K562 (cell line): ENCODE data around the gene TREH. TPM values are rescaled to one million over a fixed set of nuclear protein-coding genes. Genes with fewer than 3 reads are reported as not detected.

Experiments
- CEBPB ChIP-seq: fragments of 450-650 bp; IDR thresholded peaks from 2 replicates; pipeline ENCODE4 v1.6.1; 2016; ENCODE audit warnings: missing genetic modification characterization, missing compliant biosample characterization
- CHD1 ChIP-seq: fragments of 200-600 bp; sonication (generic); IDR thresholded peaks from one replicate; pipeline ENCODE4 v1.6.1; 2012; ENCODE audit warnings: mild to moderate bottlenecking, moderate library complexity, low read length, inconsistent platforms
- CHD4 ChIP-seq: fragments of 200-600 bp; sonication (generic); IDR thresholded peaks from 3 replicates; pipeline ENCODE4 v1.6.1; 2012; ENCODE audit warnings: low read depth, mild to moderate bottlenecking, mixed read lengths, low read length, inconsistent platforms; ENCODE audit not compliant: insufficient read depth, insufficient replicate concordance, poor library complexity, severe bottlenecking
- CREB1 ChIP-seq, 2 experiments: sonication (generic) in 1 of 2; formaldehyde crosslinking in 1 of 2; IDR thresholded peaks; 2 replicates each; pipeline versions ENCODE4 v1.6.1 to v1.8.0; 2012 to 2022; ENCODE audit warnings: inconsistent platforms in 1 of 2, mild to moderate bottlenecking in 1 of 2, missing genetic modification reagents in 1 of 2, moderate library complexity in 1 of 2
- CREM ChIP-seq: IDR thresholded peaks from 2 replicates; pipeline ENCODE4 v1.6.1; 2014; ENCODE audit warnings: antibody characterized with exemption, low read depth
- CTBP1 ChIP-seq: fragments of 450-650 bp; IDR thresholded peaks from 2 replicates; pipeline ENCODE4 v1.6.1; 2016; ENCODE audit warnings: borderline replicate concordance
- GABPA ChIP-seq: fragments of 200-800 bp; sonication (Bioruptor generic); conservative IDR thresholded peaks from 2 replicates; pipeline ENCODE4 v1.6.1; 2016; ENCODE audit warnings: low read depth, missing genetic modification characterization, missing compliant biosample characterization
- HMGN3 ChIP-seq: IDR thresholded peaks from 2 replicates; pipeline ENCODE4 v1.6.1; 2011; ENCODE audit warnings: borderline replicate concordance, low read depth, mild to moderate bottlenecking, mixed read lengths, low read length; ENCODE audit not compliant: insufficient read length; ENCODE audit errors: extremely low read depth
- PRMT5 ChIP-seq: sonication (generic); formaldehyde crosslinking; IDR thresholded peaks from 2 replicates; pipeline ENCODE4 v1.5.0; 2020; ENCODE audit warnings: missing genetic modification reagents
- RNF2 ChIP-seq: sonication (generic); IDR thresholded peaks from 2 replicates; pipeline ENCODE4 v1.6.1; 2016
- SMARCC2 ChIP-seq: fragments of 450-650 bp; IDR thresholded peaks from 2 replicates; pipeline ENCODE4 v1.6.1; 2017; ENCODE audit warnings: antibody characterized with exemption, moderate library complexity, mild to moderate bottlenecking, low read depth
- ZNF23 ChIP-seq: fragments of 250-450 bp; sonication (Bioruptor Pico); IDR thresholded peaks from 2 replicates; pipeline ENCODE4 v1.4.0; 2020; ENCODE audit warnings: mild to moderate bottlenecking
- polyA plus RNA-seq, 8 experiments: library from polyadenylated mRNA; depleted of rRNA in 4 of 8; stranded (reverse) in 5 of 8; unstranded in 3 of 8; fragments of >200 nt; fragmentation: Nextera tagmentation in 2 of 8; fragmentation: Illumina TruSeq in 1 of 8; extraction: Ambion mirVana in 2 of 8; extraction: Trizol in 1 of 8; gene quantifications; 2 replicates each; pipeline versions ENCODE4 v1.2.1 to v1.2.3, GENCODE V29; 2011 to 2014; ENCODE audit warnings: inconsistent platforms in 1 of 8, missing spikeins in 1 of 8
- total RNA-seq, 7 experiments: library from RNA; depleted of rRNA in 6 of 7; stranded (reverse); fragments of >200 nt in 6 of 7; fragmentation: Illumina TruSeq in 2 of 7; extraction: Trizol in 2 of 7; gene quantifications; 2 replicates each; pipeline versions ENCODE4 v1.2.1 to v1.2.3, GENCODE V29; 2011 to 2021; ENCODE audit warnings: low replicate concordance in 1 of 7
- TF ChIP-seq, protein P1 (sequence below): IDR thresholded peaks from 2 replicates; pipeline ENCODE4 v1.6.1; 2012; ENCODE audit warnings: low read depth, low read length, improper control_type of control experiment, borderline replicate concordance
- TF ChIP-seq, protein P2 (sequence below): fragments of 250-450 bp; sonication (Bioruptor Pico); IDR thresholded peaks from 2 replicates; pipeline ENCODE4 v1.5.0; 2022; ENCODE audit warnings: mild to moderate bottlenecking
- TF ChIP-seq, protein P3 (sequence below): fragments of 450-650 bp; IDR thresholded peaks from 2 replicates; pipeline ENCODE4 v1.6.1; 2017; ENCODE audit warnings: antibody characterized with exemption, mild to moderate bottlenecking
- TF ChIP-seq, protein P4 (sequence below), 2 experiments: IDR thresholded peaks; 2 replicates each; pipeline ENCODE4 v1.6.1; 2012; ENCODE audit warnings: improper control_type of control experiment in 2 of 2, low read depth in 2 of 2, low read length in 2 of 2, borderline replicate concordance in 1 of 2

The TREH gene
- total and polyA plus RNA-seq, 9 of the 15 experiments (the other 6 are each of a cell fraction or from before 2014, with no cell fraction given) = 0.09 to 0.20 (median 0.11) TPM; not detected in 6

GRCh38 chr11:118634431-118635236, 44.8 kb downstream of the TREH start (continued):
- TF ChIP-seq, protein P1, sequence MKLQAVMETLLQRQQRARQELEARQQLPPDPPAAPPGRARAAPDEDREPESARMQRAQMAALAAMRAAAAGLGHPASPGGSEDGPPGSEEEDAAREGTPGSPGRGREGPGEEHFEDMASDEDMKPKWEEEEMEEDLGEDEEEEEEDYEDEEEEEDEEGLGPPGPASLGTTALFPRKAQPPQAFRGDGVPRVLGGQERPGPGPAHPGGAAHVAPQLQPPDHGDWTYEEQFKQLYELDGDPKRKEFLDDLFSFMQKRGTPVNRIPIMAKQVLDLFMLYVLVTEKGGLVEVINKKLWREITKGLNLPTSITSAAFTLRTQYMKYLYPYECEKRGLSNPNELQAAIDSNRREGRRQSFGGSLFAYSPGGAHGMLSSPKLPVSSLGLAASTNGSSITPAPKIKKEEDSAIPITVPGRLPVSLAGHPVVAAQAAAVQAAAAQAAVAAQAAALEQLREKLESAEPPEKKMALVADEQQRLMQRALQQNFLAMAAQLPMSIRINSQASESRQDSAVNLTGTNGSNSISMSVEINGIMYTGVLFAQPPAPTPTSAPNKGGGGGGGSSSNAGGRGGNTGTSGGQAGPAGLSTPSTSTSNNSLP = no peak
- peak; percentile 41; the same call in 1 of the 2 replicates for TF ChIP-seq CREM
- TF ChIP-seq CEBPB (tag) = no peak
- TF ChIP-seq CHD4 = no peak
- TF ChIP-seq, protein P2, sequence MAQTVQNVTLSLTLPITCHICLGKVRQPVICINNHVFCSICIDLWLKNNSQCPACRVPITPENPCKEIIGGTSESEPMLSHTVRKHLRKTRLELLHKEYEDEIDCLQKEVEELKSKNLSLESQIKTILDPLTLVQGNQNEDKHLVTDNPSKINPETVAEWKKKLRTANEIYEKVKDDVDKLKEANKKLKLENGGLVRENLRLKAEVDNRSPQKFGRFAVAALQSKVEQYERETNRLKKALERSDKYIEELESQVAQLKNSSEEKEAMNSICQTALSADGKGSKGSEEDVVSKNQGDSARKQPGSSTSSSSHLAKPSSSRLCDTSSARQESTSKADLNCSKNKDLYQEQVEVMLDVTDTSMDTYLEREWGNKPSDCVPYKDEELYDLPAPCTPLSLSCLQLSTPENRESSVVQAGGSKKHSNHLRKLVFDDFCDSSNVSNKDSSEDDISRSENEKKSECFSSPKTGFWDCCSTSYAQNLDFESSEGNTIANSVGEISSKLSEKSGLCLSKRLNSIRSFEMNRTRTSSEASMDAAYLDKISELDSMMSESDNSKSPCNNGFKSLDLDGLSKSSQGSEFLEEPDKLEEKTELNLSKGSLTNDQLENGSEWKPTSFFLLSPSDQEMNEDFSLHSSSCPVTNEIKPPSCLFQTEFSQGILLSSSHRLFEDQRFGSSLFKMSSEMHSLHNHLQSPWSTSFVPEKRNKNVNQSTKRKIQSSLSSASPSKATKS = no peak
- no peak for TF ChIP-seq CHD1
- no peak for TF ChIP-seq PRMT5
- no peak for TF ChIP-seq SMARCC2
- no peak for TF ChIP-seq CREB1 (IDR thresholded peaks at IDR 0.05)
- TF ChIP-seq CREB1 (CRISPR knock-in tag; IDR thresholded peaks at IDR 0.05) = peak; percentile 39; the same call in 1 of the 2 replicates
- TF ChIP-seq, protein P3, sequence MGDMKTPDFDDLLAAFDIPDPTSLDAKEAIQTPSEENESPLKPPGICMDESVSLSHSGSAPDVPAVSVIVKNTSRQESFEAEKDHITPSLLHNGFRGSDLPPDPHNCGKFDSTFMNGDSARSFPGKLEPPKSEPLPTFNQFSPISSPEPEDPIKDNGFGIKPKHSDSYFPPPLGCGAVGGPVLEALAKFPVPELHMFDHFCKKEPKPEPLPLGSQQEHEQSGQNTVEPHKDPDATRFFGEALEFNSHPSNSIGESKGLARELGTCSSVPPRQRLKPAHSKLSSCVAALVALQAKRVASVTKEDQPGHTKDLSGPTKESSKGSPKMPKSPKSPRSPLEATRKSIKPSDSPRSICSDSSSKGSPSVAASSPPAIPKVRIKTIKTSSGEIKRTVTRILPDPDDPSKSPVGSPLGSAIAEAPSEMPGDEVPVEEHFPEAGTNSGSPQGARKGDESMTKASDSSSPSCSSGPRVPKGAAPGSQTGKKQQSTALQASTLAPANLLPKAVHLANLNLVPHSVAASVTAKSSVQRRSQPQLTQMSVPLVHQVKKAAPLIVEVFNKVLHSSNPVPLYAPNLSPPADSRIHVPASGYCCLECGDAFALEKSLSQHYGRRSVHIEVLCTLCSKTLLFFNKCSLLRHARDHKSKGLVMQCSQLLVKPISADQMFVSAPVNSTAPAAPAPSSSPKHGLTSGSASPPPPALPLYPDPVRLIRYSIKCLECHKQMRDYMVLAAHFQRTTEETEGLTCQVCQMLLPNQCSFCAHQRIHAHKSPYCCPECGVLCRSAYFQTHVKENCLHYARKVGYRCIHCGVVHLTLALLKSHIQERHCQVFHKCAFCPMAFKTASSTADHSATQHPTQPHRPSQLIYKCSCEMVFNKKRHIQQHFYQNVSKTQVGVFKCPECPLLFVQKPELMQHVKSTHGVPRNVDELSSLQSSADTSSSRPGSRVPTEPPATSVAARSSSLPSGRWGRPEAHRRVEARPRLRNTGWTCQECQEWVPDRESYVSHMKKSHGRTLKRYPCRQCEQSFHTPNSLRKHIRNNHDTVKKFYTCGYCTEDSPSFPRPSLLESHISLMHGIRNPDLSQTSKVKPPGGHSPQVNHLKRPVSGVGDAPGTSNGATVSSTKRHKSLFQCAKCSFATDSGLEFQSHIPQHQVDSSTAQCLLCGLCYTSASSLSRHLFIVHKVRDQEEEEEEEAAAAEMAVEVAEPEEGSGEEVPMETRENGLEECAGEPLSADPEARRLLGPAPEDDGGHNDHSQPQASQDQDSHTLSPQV = no peak
- TF ChIP-seq, protein P4, sequence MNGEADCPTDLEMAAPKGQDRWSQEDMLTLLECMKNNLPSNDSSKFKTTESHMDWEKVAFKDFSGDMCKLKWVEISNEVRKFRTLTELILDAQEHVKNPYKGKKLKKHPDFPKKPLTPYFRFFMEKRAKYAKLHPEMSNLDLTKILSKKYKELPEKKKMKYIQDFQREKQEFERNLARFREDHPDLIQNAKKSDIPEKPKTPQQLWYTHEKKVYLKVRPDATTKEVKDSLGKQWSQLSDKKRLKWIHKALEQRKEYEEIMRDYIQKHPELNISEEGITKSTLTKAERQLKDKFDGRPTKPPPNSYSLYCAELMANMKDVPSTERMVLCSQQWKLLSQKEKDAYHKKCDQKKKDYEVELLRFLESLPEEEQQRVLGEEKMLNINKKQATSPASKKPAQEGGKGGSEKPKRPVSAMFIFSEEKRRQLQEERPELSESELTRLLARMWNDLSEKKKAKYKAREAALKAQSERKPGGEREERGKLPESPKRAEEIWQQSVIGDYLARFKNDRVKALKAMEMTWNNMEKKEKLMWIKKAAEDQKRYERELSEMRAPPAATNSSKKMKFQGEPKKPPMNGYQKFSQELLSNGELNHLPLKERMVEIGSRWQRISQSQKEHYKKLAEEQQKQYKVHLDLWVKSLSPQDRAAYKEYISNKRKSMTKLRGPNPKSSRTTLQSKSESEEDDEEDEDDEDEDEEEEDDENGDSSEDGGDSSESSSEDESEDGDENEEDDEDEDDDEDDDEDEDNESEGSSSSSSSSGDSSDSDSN (IDR thresholded peaks at IDR 0.05; ENCODE audit: borderline replicate concordance in 1 of 2, low read depth in 2 of 2, low read length in 2 of 2) = peak in 1 of 2 experiments; percentile 67; a peak in 1 of 4 replicates
- TF ChIP-seq RNF2 = no peak
- TF ChIP-seq GABPA = no peak
- peak; percentile 17; the same call in 1 of the 2 replicates for TF ChIP-seq CTBP1
- TF ChIP-seq HMGN3 = peak; percentile 92
- no peak for TF ChIP-seq ZNF23
